HL-60/S4 (cell line): ENCODE results near the gene RAB1A.

ENCODE experiments used
- in situ Hi-C: fragments of 300-500 bp; cut with MboI; formaldehyde crosslinking; loops from 2 replicates; pipeline ENCODE4 v1.14.3; 2022; ENCODE audit warnings: low sequenced_read_pairs

RAB1A gene

GRCh38 chr2:65062843-65063825 is 66.8 kb downstream of the RAB1A start:
- in situ Hi-C loops: loop anchor here (10.0 kb wide), 2 partner anchors 102 to 512 kb away; no protein-coding TSS in a partner anchor

GRCh38 chr2:65061910-65062339 is 68.0 kb downstream of the RAB1A start:
- in situ Hi-C loops: loop anchor here (10.0 kb wide), 2 partner anchors 103 to 513 kb away; no protein-coding TSS in a partner anchor

- in situ Hi-C loops: loop anchor here (10.0 kb wide), 2 partner anchors 103 to 513 kb away; no protein-coding TSS in a partner anchor
These were observed 68.6 kb downstream of the RAB1A start for GRCh38 chr2:65061146-65061909.

- in situ Hi-C loops: no loop called here
These were observed 70.8 kb downstream of the RAB1A start for GRCh38 chr2:65059071-65059470.

GRCh38 chr2:65057391-65058052 is 72.4 kb downstream of the RAB1A start:
- in situ Hi-C loops: no loop called here

- in situ Hi-C loops: no loop called here
These were observed 72.9 kb downstream of the RAB1A start for GRCh38 chr2:65057054-65057375.

GRCh38 chr2:65056215-65057053 is 73.5 kb downstream of the RAB1A start, which contains the start of gene CEP68:
Gene CEP68, plus strand, starts transcription at chr2:65056416. Its CDS starts 13,029 bp downstream, at chr2:65069445.
- in situ Hi-C loops: no loop called here

- in situ Hi-C loops: no loop called here
These were observed 74.3 kb downstream of the RAB1A start for GRCh38 chr2:65055422-65056214.

GRCh38 chr2:65054749-65055421 is 75.0 kb downstream of the RAB1A start:
- in situ Hi-C loops: no loop called here

- in situ Hi-C loops: no loop called here
These were observed 76.7 kb downstream of the RAB1A start for GRCh38 chr2:65053199-65053598.

- in situ Hi-C loops: no loop called here
These were observed 79.0 kb downstream of the RAB1A start for GRCh38 chr2:65050931-65051330.

- in situ Hi-C loops: loop anchor here (25.0 kb wide), 2 partner anchors 462 to 712 kb away; no protein-coding TSS in a partner anchor
These were observed 80.8 kb downstream of the RAB1A start for GRCh38 chr2:65049010-65049639.

GRCh38 chr2:65046633-65047407 is 83.1 kb downstream of the RAB1A start:
- in situ Hi-C loops: loop anchor here (25.0 kb wide), 2 partner anchors 460 to 710 kb away; no protein-coding TSS in a partner anchor

GRCh38 chr2:65045651-65046050 is 84.3 kb downstream of the RAB1A start:
- in situ Hi-C loops: loop anchor here (25.0 kb wide), 2 partner anchors 458 to 708 kb away; no protein-coding TSS in a partner anchor

GRCh38 chr2:65044097-65044735 is 85.7 kb downstream of the RAB1A start:
- in situ Hi-C loops: loop anchor here (5.0 to 25.0 kb wide), 3 partner anchors 127 to 707 kb away; no protein-coding TSS in a partner anchor

GRCh38 chr2:65043001-65043400 is 86.9 kb downstream of the RAB1A start:
- in situ Hi-C loops: loop anchor here (5.0 to 25.0 kb wide), 3 partner anchors 126 to 706 kb away; no protein-coding TSS in a partner anchor
